ENCODE data around the gene GTSF1L. TPM values are rescaled to one million over a fixed set of nuclear protein-coding genes. Genes with fewer than 3 reads are reported as not detected.

GTSF1L gene
- polyA plus RNA-seq, 2 of the 4 experiments (the other 2 are of a cell fraction) = not detected

DNA sequence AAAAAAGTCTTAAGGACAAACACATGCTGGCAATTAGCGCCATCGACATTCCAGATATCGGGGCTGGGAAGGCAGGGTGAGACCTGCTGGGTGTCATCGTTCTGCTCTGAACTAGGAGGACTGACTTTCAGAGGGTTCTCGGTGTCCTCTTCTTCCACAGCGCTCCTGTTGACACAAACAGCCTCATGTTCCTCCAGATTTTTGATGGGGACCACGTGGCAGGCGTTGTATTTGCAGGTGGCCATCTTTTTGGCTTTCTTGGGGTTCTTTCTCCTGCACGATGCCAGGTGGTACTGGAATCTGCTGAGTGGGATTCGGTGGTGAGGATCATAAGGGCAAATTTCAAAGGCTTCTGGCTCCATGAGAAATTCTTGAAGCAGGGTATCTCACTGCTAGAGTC is 469 bp downstream of the GTSF1L start (continued):
- no peak for TF ChIP-seq PHF8 (IDR thresholded peaks at IDR 0.05; ENCODE audit: borderline replicate concordance, low read depth)
- TF ChIP-seq MAFK (IDR thresholded peaks at IDR 0.05; ENCODE audit: partially characterized antibody) = no peak
- no peak for TF ChIP-seq KDM1A (IDR thresholded peaks at IDR 0.05; ENCODE audit: low read depth)
- TF ChIP-seq EHMT2 (IDR thresholded peaks at IDR 0.05; ENCODE audit: low read depth) = no peak
- no peak for TF ChIP-seq FOSB (CRISPR knock-in tag; IDR thresholded peaks at IDR 0.05)
- no peak for TF ChIP-seq ESRRA (IDR thresholded peaks at IDR 0.05; ENCODE audit: borderline replicate concordance, low read length)
- TF ChIP-seq MYC (IDR thresholded peaks at IDR 0.05; ENCODE audit: borderline replicate concordance, low read length) = no peak
- no peak for TF ChIP-seq SMC3 (IDR thresholded peaks at IDR 0.05)

DNA sequence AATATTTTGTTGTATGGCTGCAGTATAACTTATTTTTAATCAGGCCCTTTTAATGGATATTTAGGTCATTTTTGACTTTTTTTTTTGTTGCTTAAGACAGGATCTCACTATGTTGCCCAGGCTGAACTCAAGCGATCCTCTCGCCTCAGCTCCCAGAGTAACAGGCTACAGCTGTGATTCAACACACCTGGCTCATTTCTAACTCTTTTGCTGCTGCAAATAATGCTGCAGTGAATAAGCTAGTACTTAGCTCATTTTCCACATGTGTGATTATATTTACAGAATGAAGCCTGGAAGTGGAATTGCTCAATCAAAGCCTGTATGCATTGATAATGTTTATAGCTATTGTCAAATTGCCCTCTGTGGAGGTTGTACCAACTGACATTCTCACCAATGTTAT is 1.1 kb downstream of the GTSF1L start:
- WGBS (ENCODE audit: missing lambda C conversion rate) = 96% methylated on average over 2 of the region's 2 CpGs
- FAIRE-seq (no peak), DNase-seq (ENCODE audit: low read depth in 1 of 2, low spot score in 1 of 2) (no peak), ATAC-seq (no peak)
- Histone ChIP-seq H3K4me1 (no peaks in the 10 kb centered on the region), H3K4me2 (no peak overlapping the region), H3K4me3 (no peak overlapping the region), H3K9me3 (no peaks in the 10 kb centered on the region), H3K27ac (no peak overlapping the region)
- TF ChIP-seq RARB (CRISPR knock-in tag; IDR thresholded peaks at IDR 0.05) (no peak), MYC (IDR thresholded peaks at IDR 0.05; ENCODE audit: borderline replicate concordance, low read length) (no peak), BHLHE40 (IDR thresholded peaks at IDR 0.05; ENCODE audit: low read depth, low read length) (no peak), ZSCAN20 (CRISPR knock-in tag; IDR thresholded peaks at IDR 0.05) (no peak), HDAC2 (IDR thresholded peaks at IDR 0.05) (no peak), JUN (IDR thresholded peaks at IDR 0.05) (no peak)
- POLR2A ChIA-PET = interaction anchor here (0.6 kb wide), 1 partner anchor 331 kb away, joined by 3 read pairs; no protein-coding TSS in a partner anchor
- CTCF ChIA-PET = interaction anchor here (1.0 to 1.4 kb wide), 3 partner anchors 187 to 356 kb away, joined by 3 to 5 read pairs (median 4); no protein-coding TSS in a partner anchor

DNA sequence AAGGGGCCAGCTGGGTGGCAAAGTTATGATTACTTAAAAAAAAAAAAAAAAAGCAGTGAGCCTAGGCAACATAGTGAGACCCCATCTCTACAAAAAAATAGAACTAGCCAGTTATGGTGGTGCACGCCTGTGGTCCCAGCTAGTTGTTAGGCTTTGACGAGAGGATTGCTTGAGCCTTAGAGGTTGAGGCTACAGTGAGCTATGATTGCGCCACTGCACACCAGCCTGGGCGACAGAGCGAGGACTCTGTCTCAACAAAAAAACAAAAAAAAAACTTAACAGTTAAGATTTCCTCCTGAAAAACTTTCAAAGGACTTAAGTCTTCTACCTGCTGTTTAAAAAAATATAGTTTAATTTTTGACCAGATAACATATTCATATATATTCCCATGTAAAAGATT is 2.4 kb downstream of the GTSF1L start:
- H3K27ac ChIP-seq = no peak overlapping the region
- no peaks in the 10 kb centered on the region for H3K4me1 ChIP-seq
- ChIA-PET POLR2A (no interaction called here), CTCF (interaction anchor here (1.2 to 1.4 kb wide), 2 partner anchors 32 to 357 kb away, joined by 3 to 5 read pairs; no protein-coding TSS in a partner anchor)
- ATAC-seq = no peak
- 96% methylated on average over 5 of the region's 5 CpGs for WGBS (ENCODE audit: missing lambda C conversion rate)
- no peaks in the 10 kb centered on the region for H3K9me3 ChIP-seq
- DNase-seq (ENCODE audit: low read depth in 1 of 2, low spot score in 1 of 2) = no peak
- FAIRE-seq = no peak
- H3K4me2 ChIP-seq = no peak overlapping the region
- TF ChIP-seq HOXA7 (CRISPR knock-in tag; IDR thresholded peaks at IDR 0.05) (no peak), RCOR1 (IDR thresholded peaks at IDR 0.05; ENCODE audit: low read depth, low read length) (no peak), JUNB (IDR thresholded peaks at IDR 0.05) (no peak), CHD2 (IDR thresholded peaks at IDR 0.05; ENCODE audit: low read length, partially characterized antibody) (no peak), HDAC2 (IDR thresholded peaks at IDR 0.05) (no peak), ZFP36 (IDR thresholded peaks at IDR 0.05; ENCODE audit: borderline replicate concordance, partially characterized antibody) (no peak)
- TF ChIP-seq, protein P1, sequence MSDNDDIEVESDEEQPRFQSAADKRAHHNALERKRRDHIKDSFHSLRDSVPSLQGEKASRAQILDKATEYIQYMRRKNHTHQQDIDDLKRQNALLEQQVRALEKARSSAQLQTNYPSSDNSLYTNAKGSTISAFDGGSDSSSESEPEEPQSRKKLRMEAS (IDR thresholded peaks at IDR 0.05) = no peak
- H3K4me3 ChIP-seq = no peak overlapping the region

DNA sequence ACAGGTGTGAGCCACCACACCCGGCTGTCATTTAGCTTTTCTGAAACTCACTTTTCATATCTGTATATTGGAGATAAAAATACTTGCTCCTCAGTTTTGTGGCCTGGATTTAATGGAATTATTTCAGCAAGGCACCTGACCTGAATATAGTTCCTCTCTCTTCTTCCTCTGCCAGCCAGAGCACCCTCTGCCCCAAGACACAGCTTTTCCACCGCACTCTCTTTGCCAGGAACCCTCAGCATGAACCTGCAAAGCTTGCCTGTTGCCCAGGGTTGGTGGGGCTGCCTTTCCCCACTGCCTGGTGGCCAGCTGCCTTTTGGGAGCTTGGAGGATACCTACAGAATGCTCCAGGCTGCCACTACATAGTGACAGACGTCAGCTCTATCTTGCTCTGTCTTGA is 3.1 kb downstream of the GTSF1L start:
- Histone ChIP-seq H3K4me1 (no peaks in the 10 kb centered on the region), H3K4me3 (no peak overlapping the region), H3K9me3 (no peaks in the 10 kb centered on the region), H3K27ac (no peak overlapping the region), H3K4me2 (no peak overlapping the region)
- POLR2A ChIA-PET = no interaction called here
- no peak for TF ChIP-seq MYC (IDR thresholded peaks at IDR 0.05; ENCODE audit: borderline replicate concordance, low read length)
- TF ChIP-seq, protein P2, sequence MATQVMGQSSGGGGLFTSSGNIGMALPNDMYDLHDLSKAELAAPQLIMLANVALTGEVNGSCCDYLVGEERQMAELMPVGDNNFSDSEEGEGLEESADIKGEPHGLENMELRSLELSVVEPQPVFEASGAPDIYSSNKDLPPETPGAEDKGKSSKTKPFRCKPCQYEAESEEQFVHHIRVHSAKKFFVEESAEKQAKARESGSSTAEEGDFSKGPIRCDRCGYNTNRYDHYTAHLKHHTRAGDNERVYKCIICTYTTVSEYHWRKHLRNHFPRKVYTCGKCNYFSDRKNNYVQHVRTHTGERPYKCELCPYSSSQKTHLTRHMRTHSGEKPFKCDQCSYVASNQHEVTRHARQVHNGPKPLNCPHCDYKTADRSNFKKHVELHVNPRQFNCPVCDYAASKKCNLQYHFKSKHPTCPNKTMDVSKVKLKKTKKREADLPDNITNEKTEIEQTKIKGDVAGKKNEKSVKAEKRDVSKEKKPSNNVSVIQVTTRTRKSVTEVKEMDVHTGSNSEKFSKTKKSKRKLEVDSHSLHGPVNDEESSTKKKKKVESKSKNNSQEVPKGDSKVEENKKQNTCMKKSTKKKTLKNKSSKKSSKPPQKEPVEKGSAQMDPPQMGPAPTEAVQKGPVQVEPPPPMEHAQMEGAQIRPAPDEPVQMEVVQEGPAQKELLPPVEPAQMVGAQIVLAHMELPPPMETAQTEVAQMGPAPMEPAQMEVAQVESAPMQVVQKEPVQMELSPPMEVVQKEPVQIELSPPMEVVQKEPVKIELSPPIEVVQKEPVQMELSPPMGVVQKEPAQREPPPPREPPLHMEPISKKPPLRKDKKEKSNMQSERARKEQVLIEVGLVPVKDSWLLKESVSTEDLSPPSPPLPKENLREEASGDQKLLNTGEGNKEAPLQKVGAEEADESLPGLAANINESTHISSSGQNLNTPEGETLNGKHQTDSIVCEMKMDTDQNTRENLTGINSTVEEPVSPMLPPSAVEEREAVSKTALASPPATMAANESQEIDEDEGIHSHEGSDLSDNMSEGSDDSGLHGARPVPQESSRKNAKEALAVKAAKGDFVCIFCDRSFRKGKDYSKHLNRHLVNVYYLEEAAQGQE (IDR thresholded peaks at IDR 0.05) = no peak
- TF ChIP-seq, protein P3, sequence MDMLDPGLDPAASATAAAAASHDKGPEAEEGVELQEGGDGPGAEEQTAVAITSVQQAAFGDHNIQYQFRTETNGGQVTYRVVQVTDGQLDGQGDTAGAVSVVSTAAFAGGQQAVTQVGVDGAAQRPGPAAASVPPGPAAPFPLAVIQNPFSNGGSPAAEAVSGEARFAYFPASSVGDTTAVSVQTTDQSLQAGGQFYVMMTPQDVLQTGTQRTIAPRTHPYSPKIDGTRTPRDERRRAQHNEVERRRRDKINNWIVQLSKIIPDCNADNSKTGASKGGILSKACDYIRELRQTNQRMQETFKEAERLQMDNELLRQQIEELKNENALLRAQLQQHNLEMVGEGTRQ (IDR thresholded peaks at IDR 0.05) = no peak
- TF ChIP-seq NR3C1 (IDR thresholded peaks at IDR 0.05) = no peak
- no peak for TF ChIP-seq NPAS2 (CRISPR knock-in tag; IDR thresholded peaks at IDR 0.05; ENCODE audit: borderline replicate concordance)
- no peak for TF ChIP-seq CEBPB (IDR thresholded peaks at IDR 0.05)
- TF ChIP-seq JUNB (IDR thresholded peaks at IDR 0.05) = no peak
- TF ChIP-seq BHLHE40 (IDR thresholded peaks at IDR 0.05; ENCODE audit: low read depth, low read length) = no peak
- TF ChIP-seq TFCP2L1 (CRISPR knock-in tag; IDR thresholded peaks at IDR 0.05) = no peak
- no peak for TF ChIP-seq GATA3 (IDR thresholded peaks at IDR 0.05; ENCODE audit: borderline replicate concordance)
- WGBS (ENCODE audit: missing lambda C conversion rate) = 77% methylated on average over 3 of the region's 3 CpGs
- CTCF ChIA-PET = interaction anchor here (0.8 to 1.2 kb wide), 2 partner anchors 23 to 32 kb away, joined by 3 read pairs; no protein-coding TSS in a partner anchor
- ATAC-seq (no peak), DNase-seq (ENCODE audit: low read depth in 1 of 2, low spot score in 1 of 2) (no peak), FAIRE-seq (no peak)

Measured in A549 (cell line).